Lower leg skin (tissue), 4 donors: ENCODE results near the gene CHST15. TPM values are rescaled to one million over a fixed set of nuclear protein-coding genes. Genes with fewer than 3 reads are reported as not detected.

Source experiments
- DNase-seq, 2 donors: peaks; one replicate each; pipeline ENCODE4 v3.0.0-alpha.2; 2019; ENCODE audit warnings: low spot score in 2 of 2
- H3K4me3 ChIP-seq: fragments of 200-600 bp; sonication (generic); 2 replicates; pipeline ENCODE4 v1.5.1; 2017; ENCODE audit warnings: mild to moderate bottlenecking, low read depth; ENCODE audit not compliant: poor library complexity, severe bottlenecking
- POLR2A ChIP-seq, 2 donors: fragments of 450-650 bp; IDR thresholded peaks; one replicate each; pipeline ENCODE4 v1.6.1; 2016 to 2017; ENCODE audit warnings: antibody characterized with exemption in 2 of 2, mild to moderate bottlenecking in 1 of 2, moderate library complexity in 1 of 2
- WGBS, 2 donors: methylation state at CpG; one replicate each; pipeline ENCODE4 v1.1.5; 2018; 5-methylcytosine and 5-hydroxymethylcytosine counted together
- intact Hi-C: fragments of 100-400 bp; cut with DNase I; formaldehyde crosslinking; loops from one replicate; pipeline ENCODE4 v1.15.0; 2023; ENCODE audit warnings: low total_unique reads
- total RNA-seq, 4 donors: library from RNA; depleted of rRNA; stranded (reverse); fragments of >200 nt; gene quantifications; one replicate each; pipeline ENCODE4 v1.1.0, GENCODE V29; 2016
- TF ChIP-seq, protein P1 (sequence below), 3 donors: fragments of 450-650 bp; IDR thresholded peaks; one replicate each; pipeline ENCODE4 v1.5.1; 2016; ENCODE audit warnings: antibody characterized with exemption in 3 of 3, mild to moderate bottlenecking in 3 of 3, moderate library complexity in 2 of 3

Gene CHST15
- total RNA-seq, 4 donors from 2014 or later, result 17.6 to 29.8 (median 19.4) TPM

DNA sequence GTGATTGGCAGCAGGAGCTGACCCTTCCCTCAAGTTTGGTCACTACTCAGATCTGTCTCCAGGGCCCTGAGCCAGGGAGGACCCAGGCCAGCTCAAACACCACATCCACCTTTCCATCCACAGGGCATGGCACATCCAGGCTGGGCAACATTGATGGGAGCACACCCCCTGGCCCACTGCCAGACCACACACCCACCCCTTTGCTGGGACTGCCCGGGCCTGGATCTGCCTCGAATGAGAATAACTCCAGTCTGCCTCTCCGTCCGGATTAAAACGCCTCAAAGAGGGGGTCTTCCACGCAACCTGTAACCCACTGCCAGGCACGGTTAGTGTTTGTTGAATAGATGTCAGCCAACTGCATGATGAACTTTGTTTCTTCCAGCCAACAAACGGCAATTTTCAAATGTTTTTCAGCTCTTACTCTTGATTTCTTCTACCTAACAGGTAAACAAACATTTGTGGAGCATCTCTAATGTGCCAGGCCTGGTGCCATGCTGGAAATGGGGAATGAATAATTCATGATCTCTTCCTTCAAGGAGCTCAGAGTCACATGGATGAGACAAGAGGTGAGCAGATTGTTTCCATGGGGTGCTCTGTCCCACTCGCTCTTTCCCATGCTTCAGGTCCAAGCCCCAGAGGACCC is 41.0 kb upstream of the CHST15 start:
- no peak for DNase-seq
- TF ChIP-seq, protein P1, sequence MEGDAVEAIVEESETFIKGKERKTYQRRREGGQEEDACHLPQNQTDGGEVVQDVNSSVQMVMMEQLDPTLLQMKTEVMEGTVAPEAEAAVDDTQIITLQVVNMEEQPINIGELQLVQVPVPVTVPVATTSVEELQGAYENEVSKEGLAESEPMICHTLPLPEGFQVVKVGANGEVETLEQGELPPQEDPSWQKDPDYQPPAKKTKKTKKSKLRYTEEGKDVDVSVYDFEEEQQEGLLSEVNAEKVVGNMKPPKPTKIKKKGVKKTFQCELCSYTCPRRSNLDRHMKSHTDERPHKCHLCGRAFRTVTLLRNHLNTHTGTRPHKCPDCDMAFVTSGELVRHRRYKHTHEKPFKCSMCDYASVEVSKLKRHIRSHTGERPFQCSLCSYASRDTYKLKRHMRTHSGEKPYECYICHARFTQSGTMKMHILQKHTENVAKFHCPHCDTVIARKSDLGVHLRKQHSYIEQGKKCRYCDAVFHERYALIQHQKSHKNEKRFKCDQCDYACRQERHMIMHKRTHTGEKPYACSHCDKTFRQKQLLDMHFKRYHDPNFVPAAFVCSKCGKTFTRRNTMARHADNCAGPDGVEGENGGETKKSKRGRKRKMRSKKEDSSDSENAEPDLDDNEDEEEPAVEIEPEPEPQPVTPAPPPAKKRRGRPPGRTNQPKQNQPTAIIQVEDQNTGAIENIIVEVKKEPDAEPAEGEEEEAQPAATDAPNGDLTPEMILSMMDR (IDR thresholded peaks at IDR 0.05), result no peak
- no peak for TF ChIP-seq POLR2A (IDR thresholded peaks at IDR 0.05)
- 77 to 86% methylated on average over 9 of the region's 9 CpGs for WGBS, 2 donors
- no peak overlapping the region for H3K4me3 ChIP-seq
- intact Hi-C loops, result no loop called here

DNA sequence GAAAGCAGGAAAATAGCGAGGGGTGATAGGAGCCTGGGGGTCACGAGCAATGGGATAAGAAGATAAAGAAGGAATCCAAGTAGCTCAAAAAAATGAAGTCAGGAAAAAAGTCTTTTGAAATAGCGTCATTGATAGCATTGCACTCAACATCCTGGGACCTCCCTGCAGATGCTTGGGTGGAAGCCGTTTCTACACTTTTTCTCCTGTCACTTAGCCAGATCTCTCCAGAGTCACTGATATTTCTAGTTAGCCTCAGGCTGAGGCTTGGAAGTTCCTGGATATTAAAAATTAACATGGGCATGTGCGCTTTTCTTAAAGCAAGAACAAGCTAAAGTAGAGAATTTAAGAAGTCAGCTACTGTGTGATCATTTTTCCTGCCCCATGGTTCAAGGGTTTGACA is 39.5 kb upstream of the CHST15 start:
- TF ChIP-seq, protein P1 (IDR thresholded peaks at IDR 0.05), result no peak
- no peak for TF ChIP-seq POLR2A (IDR thresholded peaks at IDR 0.05)
- H3K4me3 ChIP-seq, result no peak overlapping the region
- 58% methylated on average over 5 of the region's 5 CpGs for WGBS, 2 donors
- no peak for DNase-seq
- intact Hi-C loops, result no loop called here

DNA sequence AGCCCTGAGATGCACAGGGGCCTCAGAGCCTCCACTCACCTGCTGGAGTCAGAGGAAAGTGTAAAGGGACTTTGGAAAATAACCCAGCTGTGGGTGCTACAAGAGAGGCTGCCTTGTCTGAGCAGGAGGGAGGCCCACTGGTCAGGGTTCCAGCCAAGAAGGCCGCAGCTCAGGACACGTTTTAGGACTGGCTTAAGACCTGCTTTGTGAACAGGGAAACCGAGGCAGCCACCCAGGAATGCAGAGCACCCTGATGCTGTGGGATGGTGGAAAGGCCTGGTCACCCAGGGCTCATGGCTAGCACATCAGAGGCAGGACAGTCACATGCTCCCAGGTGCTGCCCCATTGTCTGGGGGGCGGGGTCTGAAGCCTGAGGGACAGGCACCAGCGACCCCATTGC is 38.9 kb upstream of the CHST15 start:
- no peak for TF ChIP-seq POLR2A (IDR thresholded peaks at IDR 0.05)
- H3K4me3 ChIP-seq, result no peak overlapping the region
- intact Hi-C loops, result no loop called here
- no peak for DNase-seq
- WGBS, 2 donors, result 87 to 92% methylated on average over 5 of the region's 5 CpGs

DNA sequence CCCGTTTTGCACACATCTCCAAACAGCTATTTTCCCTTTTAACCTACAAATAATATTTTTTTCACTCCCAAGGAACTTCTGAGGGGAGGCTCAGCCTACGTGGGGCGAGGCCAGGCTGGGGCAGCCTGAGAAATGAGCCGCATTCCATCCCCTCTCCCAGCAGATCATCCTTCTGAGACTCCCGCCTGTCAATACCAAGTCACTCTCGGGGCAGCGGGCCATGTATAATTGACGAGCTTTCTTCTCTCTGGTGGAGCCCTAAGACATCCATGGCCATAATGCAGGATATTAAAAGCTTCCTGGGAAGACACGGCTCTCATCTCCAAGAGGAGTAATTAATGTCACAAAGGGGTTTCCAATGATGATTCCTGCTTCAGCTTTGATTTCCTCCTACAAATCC is 37.8 kb upstream of the CHST15 start:
- WGBS, 2 donors, result 81 to 88% methylated on average over 9 of the region's 9 CpGs

DNA sequence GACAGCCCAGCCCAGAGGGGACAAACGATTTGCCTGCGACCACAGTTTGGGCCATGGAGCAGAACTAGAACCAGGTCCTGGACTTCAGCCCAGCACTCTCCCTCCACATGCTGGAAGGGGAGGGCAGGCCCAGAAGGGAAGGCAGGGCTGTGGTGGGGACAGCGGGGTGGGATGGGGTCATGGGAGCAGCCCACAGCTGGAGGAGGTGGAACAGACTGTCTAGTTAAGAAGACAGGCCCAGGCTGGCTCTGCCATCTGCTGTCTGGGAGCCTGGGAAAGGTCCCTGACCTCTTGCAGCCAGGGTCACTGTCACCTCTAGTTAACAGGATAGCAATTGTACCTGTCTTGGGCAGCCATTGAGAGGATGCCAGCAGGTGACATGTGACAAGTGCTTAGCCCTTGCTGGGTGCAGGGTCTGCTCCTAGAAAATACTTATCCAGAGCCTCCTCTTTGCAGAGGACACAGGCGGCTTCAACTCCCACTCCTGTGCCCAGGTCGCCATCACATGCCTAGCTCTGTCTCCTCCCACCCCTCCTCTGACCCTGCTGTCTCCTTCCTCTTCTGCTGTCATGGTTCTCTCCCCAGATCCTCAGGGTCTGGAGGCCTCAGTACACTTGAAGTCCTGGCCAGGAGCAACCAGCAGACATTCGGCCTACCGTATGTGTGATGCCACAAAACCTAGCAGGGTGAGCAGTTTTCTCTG is 37.0 kb upstream of the CHST15 start:
- intact Hi-C loops, result no loop called here
- H3K4me3 ChIP-seq, result no peak overlapping the region
- 74 to 91% methylated on average over 6 to 7 of the region's 7 CpGs for WGBS, 2 donors
- DNase-seq, result no peak
- TF ChIP-seq POLR2A (IDR thresholded peaks at IDR 0.05), result no peak
- TF ChIP-seq, protein P1 (IDR thresholded peaks at IDR 0.05), result no peak

More for the DNA sequence above, 37.8 kb upstream of the CHST15 start:
- DNase-seq, result no peak
- no peak overlapping the region for H3K4me3 ChIP-seq
- TF ChIP-seq, protein P1 (IDR thresholded peaks at IDR 0.05), result no peak
- no peak for TF ChIP-seq POLR2A (IDR thresholded peaks at IDR 0.05)
- intact Hi-C loops, result no loop called here

DNA sequence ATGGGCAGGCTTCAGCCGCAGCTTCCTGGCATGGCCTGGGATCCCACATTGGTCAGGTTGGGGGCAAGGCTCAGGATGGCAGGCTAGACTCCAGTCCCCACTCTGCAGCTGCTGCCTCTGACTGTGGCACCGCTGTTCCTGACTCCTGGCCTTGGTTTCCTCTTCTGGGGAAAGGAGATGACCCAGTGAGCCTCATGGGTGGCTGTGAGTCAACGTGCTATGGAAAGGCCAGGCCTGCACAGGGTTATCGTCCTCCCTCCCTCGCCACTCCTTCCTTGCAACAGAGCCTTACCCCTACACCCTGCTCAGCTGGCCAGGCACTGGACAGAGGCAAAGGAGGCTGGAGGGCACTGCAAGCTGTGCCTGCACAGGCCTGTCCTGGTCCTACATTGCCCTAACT is 36.1 kb upstream of the CHST15 start:
- DNase-seq, result no peak
- intact Hi-C loops, result no loop called here
- 87% methylated on average over 5 of the region's 5 CpGs for WGBS, 2 donors
- TF ChIP-seq POLR2A (IDR thresholded peaks at IDR 0.05), result no peak
- TF ChIP-seq, protein P1 (IDR thresholded peaks at IDR 0.05), result no peak
- no peak overlapping the region for H3K4me3 ChIP-seq
